Spinal cord (tissue), 10 donors: Measurements from ENCODE around the gene PCDHA4. TPM values are rescaled to one million over a fixed set of nuclear protein-coding genes. Genes with fewer than 3 reads are reported as not detected.
"Not testable (repeated sequence)": the region's sequence is repeated elsewhere in the genome, so short reads cannot be mapped to it uniquely, and the experiment has no call there.

Source experiments
- DNase-seq, 6 donors: peaks; one replicate each; pipeline versions ENCODE4 v3.0.0 to v3.0.0-alpha.2; 2013 to 2015; ENCODE audit warnings: low spot score in 6 of 6, low read depth in 4 of 6
- H3K27ac ChIP-seq: one replicate; pipeline ENCODE4 v1.5.1; 2013; ENCODE audit warnings: low read depth, low read length, control low read depth
- H3K27me3 ChIP-seq: one replicate; pipeline ENCODE4 v1.6.1; 2013; ENCODE audit warnings: low read length; ENCODE audit not compliant: control insufficient read depth, insufficient read depth
- H3K36me3 ChIP-seq: one replicate; pipeline ENCODE4 v1.6.1; 2013; ENCODE audit warnings: low read length; ENCODE audit not compliant: control insufficient read depth, insufficient read depth
- H3K4me1 ChIP-seq: one replicate; pipeline ENCODE4 v1.6.1; 2013; ENCODE audit warnings: low read length; ENCODE audit not compliant: control insufficient read depth, insufficient read depth
- H3K4me3 ChIP-seq: one replicate; pipeline ENCODE4 v1.5.1; 2013; ENCODE audit warnings: low read depth, low read length, control low read depth
- H3K9me3 ChIP-seq: one replicate; pipeline ENCODE4 v1.6.1; 2013; ENCODE audit warnings: low read length; ENCODE audit not compliant: control insufficient read depth, insufficient read depth
- WGBS: methylation state at CpG from one replicate; pipeline ENCODE4 v1.1.5; 2013; ENCODE audit warnings: missing lambda C conversion rate; ENCODE audit not compliant: insufficient coverage; 5-methylcytosine and 5-hydroxymethylcytosine counted together
- long read RNA-seq, 4 donors: transcript quantifications; one replicate each; lab custom pipeline, GENCODE V29; 2026
- polyA plus RNA-seq, 2 donors: library from polyadenylated mRNA; unstranded; fragments of 120-200 nt; gene quantifications; one replicate each; pipeline ENCODE4 v1.2.1, GENCODE V29; 2013; ENCODE audit not compliant: insufficient read length in 2 of 2
- total RNA-seq, 2 donors: library from RNA; depleted of rRNA in 1 of 2; stranded (reverse); fragments of 120-200 nt in 1 of 2; fragments of >200 nt in 1 of 2; gene quantifications; one replicate each; pipeline versions ENCODE4 v1.2.3 to v1.2.4, GENCODE V29; 2013 to 2014
- donor health status: healthy.

Gene PCDHA4
- 1 to 10 TPM; 3.2 to 8.6 TPM for total RNA-seq
- 1 to 10 TPM; 5.9 to 8.7 TPM for polyA plus RNA-seq
- long read RNA-seq, donor 1, full-length matches to known transcripts, result 15 of 15 reads
- long read RNA-seq, donor 1, partial matches to known transcripts, result 0 of 15 reads
- long read RNA-seq, donor 1, other reads (novel, unspliced or antisense), result 0 of 15 reads
- long read RNA-seq, donor 2, full-length matches to known transcripts, result 5 of 5 reads
- long read RNA-seq, donor 2, partial matches to known transcripts, result 0 of 5 reads
- long read RNA-seq, donor 2, other reads (novel, unspliced or antisense), result 0 of 5 reads
- long read RNA-seq, donor 3, full-length matches to known transcripts, result 3 of 3 reads
- long read RNA-seq, donor 3, partial matches to known transcripts, result 0 of 3 reads
- long read RNA-seq, donor 3, other reads (novel, unspliced or antisense), result 0 of 3 reads
- long read RNA-seq, donor 4, full-length matches to known transcripts, result 1 of 1 reads
- long read RNA-seq, donor 4, partial matches to known transcripts, result 0 of 1 reads
- long read RNA-seq, donor 4, other reads (novel, unspliced or antisense), result 0 of 1 reads

- peaks cover 17% of the 10 kb centered on the region for H3K9me3 ChIP-seq
- WGBS, result 18% methylated on average over 42 of the region's 47 CpGs
- H3K27me3 ChIP-seq, result no peaks in the 10 kb centered on the region
- H3K27ac ChIP-seq, result no peak within 1 kb of the TSS
- H3K4me3 ChIP-seq, result no peak within 1 kb of the TSS
- DNase-seq, result peak in 2 of 6 donors; percentile 59 to 70
- H3K36me3 ChIP-seq, result peaks cover 19% of the 10 kb centered on the region
- H3K4me1 ChIP-seq, result no peaks in the 10 kb centered on the region
Observed at GRCh38 chr5:140806834-140807775, at the start of gene PCDHA4. PCDHA4 (plus strand) TSS chr5:140807068.

- H3K4me1 ChIP-seq, result no peaks in the 10 kb centered on the region
- no peak overlapping the region for H3K4me3 ChIP-seq
- WGBS, result no CpG with 5 or more reads among the region's 2 CpGs
- peaks cover 27% of the 10 kb centered on the region for H3K9me3 ChIP-seq
- no peaks in the 10 kb centered on the region for H3K36me3 ChIP-seq
- no peak for DNase-seq
- no peaks in the 10 kb centered on the region for H3K27me3 ChIP-seq
- H3K27ac ChIP-seq, result no peak overlapping the region
Observed at GRCh38 chr5:140764177-140764973, 42.5 kb upstream of the PCDHA4 start.

GRCh38 chr5:140767444-140767843 is 39.4 kb upstream of the PCDHA4 start:
- Histone ChIP-seq H3K27me3 (no peaks in the 10 kb centered on the region), H3K4me3 (no peak overlapping the region), H3K4me1 (no peaks in the 10 kb centered on the region), H3K27ac (no peak overlapping the region), H3K9me3 (peaks cover 24% of the 10 kb centered on the region), H3K36me3 (no peaks in the 10 kb centered on the region)
- DNase-seq, result no peak
- no CpG with 5 or more reads among the region's 4 CpGs for WGBS

- H3K9me3 ChIP-seq, result peaks cover 15% of the 10 kb centered on the region
- no peak for DNase-seq
- no CpG with 5 or more reads among the region's 1 CpG for WGBS
- H3K27ac ChIP-seq, result no peak overlapping the region
- H3K4me1 ChIP-seq, result no peaks in the 10 kb centered on the region
- H3K27me3 ChIP-seq, result no peaks in the 10 kb centered on the region
- H3K4me3 ChIP-seq, result no peak overlapping the region
- H3K36me3 ChIP-seq, result no peaks in the 10 kb centered on the region
Observed at GRCh38 chr5:140780512-140780911, 26.4 kb upstream of the PCDHA4 start.

GRCh38 chr5:140785905-140786686 is 20.8 kb upstream of the PCDHA4 start, which contains the start of gene PCDHA1:
PCDHA1 (plus strand) TSS chr5:140786140.
- Histone ChIP-seq H3K4me3 (no peak within 1 kb of the TSS), H3K27me3 (peaks cover 2% of the 10 kb centered on the region), H3K36me3 (no peaks in the 10 kb centered on the region), H3K9me3 (peaks cover 18% of the 10 kb centered on the region), H3K4me1 (no peaks in the 10 kb centered on the region), H3K27ac (no peak within 1 kb of the TSS)
- peak in 2 of 6 donors; percentile 19 to 25 for DNase-seq
- 19% methylated on average over 24 of the region's 29 CpGs for WGBS

- H3K4me1 ChIP-seq, H3K36me3 ChIP-seq, DNase-seq, H3K4me3 ChIP-seq, H3K27me3 ChIP-seq, H3K27ac ChIP-seq: not testable (repeated sequence)
- peaks cover 15% of the 10 kb centered on the region for H3K9me3 ChIP-seq
- WGBS, result 32% methylated on average over 44 of the region's 44 CpGs
Observed at GRCh38 chr5:140787422-140787821, 19.4 kb upstream of the PCDHA4 start.

- peaks cover 15% of the 10 kb centered on the region for H3K9me3 ChIP-seq
- H3K27me3 ChIP-seq, H3K36me3 ChIP-seq, H3K4me3 ChIP-seq, H3K27ac ChIP-seq, H3K4me1 ChIP-seq, DNase-seq: not testable (repeated sequence)
- WGBS, result 29% methylated on average over 70 of the region's 70 CpGs
Observed at GRCh38 chr5:140787849-140788504, 18.9 kb upstream of the PCDHA4 start.

GRCh38 chr5:140791089-140791488 is 15.8 kb upstream of the PCDHA4 start:
- WGBS, result 75% methylated on average over 1 of the region's 2 CpGs
- Histone ChIP-seq H3K27ac (no peak overlapping the region), H3K4me3 (no peak overlapping the region), H3K36me3 (no peaks in the 10 kb centered on the region), H3K9me3 (peaks cover 17% of the 10 kb centered on the region), H3K4me1 (no peaks in the 10 kb centered on the region), H3K27me3 (peaks cover 2% of the 10 kb centered on the region)
- no peak for DNase-seq
